ENCODE results near the gene MYOCOS.

The MYOCOS gene

DNA sequence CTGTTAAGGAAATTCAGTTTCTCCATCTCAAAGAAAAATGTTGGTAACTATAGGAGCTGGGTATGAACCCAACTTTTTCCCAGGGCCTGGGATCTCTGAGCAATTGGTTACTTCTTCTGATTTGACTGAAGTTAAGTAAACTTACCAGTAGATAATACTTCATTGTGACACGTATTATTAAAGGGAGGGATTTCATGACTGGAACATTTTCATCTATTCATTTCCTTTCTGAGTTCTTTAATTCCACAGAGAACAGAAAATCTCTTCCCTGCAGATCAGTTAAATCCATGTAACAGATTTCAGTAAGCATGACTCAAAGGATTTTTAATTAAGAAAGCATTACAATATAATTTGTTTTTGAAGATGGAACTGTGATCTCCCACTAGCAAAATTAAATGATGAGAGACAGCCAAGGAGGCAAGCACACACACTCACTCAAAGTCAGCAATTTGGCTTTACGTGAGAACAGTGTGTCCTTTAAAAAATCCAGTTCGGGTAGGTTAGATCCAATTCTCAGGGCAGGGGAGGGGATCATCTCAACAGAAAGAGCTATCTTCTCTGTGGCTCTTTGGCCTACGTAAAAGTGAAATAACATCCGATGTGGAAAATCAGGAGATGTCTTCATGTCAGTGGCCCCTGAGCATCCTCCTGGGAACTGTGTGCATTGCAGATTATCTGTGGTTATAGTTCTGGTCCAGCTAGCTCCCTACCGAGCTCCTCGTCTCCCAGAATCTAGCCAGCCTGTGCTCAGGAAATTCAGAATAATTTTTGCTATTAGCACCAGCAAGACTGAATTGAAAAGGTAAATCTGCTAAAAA lies 41.2 kb downstream of the MYOCOS start:
- DNase-seq = no peak

- no peak for DNase-seq
Observed at GRCh38 chr1:171663854-171664575, 42.0 kb downstream of the MYOCOS start.

DNA sequence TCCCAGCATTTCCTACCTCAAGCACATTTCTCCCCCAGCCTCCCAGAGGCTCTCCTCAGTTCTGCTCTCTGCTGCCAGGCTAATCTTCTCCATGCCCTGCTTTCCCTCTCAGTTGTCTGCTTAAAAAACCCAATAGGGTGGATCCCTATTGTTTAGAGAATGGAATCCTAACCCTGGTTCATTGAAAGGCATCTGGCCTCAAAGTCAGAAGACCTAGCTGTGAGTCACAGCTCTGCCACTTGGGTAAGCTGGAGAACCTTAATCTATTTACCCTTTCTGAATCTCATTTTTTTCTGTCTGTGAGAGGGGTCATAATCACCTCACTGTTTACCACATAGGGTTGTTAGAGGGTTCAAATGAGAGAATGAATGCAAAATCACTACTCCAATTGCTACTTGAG lies 42.9 kb downstream of the MYOCOS start:
- no peak for DNase-seq

GRCh38 chr1:171666114-171666769 lies 44.2 kb downstream of the MYOCOS start:
- no peak for DNase-seq

- no peak for DNase-seq
Observed at GRCh38 chr1:171668372-171668771, 46.3 kb downstream of the MYOCOS start.

- no peak for DNase-seq
Observed at GRCh38 chr1:171670739-171671138, 48.7 kb downstream of the MYOCOS start.

DNA sequence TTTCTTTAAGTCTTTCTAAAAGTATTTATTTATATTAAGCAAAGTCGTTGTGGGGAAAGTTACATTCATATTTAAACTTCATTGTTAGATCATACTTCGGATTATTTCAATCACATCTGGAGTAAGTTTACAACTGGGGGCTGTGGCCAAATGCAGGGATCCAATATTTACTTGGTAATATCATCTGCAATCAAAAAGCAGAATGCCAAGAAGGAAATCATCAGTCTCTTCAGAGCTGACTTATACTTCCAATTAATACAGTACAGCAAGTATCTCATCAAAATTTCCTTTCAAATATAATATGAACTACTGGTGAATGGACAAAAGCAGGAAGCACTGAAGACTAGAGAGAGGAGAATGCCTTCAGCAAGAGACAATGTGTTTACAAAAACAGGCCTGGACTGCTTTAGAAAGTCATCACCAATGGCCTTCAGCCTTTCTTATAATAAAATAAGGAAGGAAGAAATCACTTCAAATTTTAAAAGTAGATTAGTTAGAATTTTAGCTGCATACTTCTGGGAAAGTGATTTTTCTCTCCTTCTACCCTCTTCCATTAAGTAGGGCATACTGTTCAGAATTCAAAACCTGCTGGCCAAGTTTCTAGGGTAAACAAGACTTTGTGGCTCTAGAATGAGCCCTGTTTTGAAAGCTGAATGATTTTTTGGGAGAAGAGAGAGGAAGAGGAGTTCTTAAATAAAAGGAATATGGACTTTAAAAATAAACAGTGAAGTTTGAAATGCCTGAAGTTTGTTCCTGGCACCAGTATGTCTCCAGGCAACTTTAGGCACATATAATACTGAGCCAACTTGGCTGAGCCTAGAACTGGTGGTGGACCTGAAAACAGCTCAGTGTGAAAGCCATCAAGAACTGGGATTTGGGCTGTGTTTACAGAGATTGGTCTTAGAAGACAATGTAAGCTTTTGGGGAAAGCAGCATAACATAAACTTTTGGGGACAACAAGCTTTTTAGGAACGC lies 52.7 kb downstream of the MYOCOS start:
- DNase-seq = no peak

Data from right kidney (tissue), 1 donor.